Vagina (tissue), 2 donors: ENCODE results near the gene LYSMD2.

Experiments
- CTCF ChIP-seq, 3 experiments: fragments of 450-650 bp in 2 of 3; fragments of 200-600 bp in 1 of 3; sonication (generic) in 1 of 3; IDR thresholded peaks; one replicate each; pipeline ENCODE4 v1.5.1; 2017 to 2019; ENCODE audit warnings: antibody characterized with exemption in 3 of 3, mild to moderate bottlenecking in 2 of 3, moderate library complexity in 2 of 3
- POLR2A ChIP-seq, 2 donors: fragments of 450-650 bp; IDR thresholded peaks; one replicate each; pipeline ENCODE4 v1.6.1; 2017; ENCODE audit warnings: antibody characterized with exemption in 2 of 2, mild to moderate bottlenecking in 2 of 2, moderate library complexity in 2 of 2

DNA sequence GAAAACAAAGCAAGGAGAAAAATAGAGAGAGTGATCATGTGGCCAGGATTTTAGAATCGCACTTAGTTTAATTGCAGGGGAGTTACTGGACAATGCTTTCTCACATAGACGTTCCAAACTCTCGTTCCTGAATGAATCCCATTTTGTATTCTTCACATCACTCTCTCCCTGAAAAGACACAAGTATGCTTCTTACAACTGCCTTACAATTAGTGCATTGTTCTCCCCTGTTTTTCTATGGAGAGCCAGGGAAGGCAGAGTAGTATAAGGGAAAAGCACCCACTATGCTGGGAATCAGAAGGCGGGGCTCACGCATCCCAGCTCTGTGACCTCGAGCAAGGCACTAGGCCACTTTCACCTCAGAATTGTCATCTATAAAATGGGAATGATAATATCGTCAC is 28.3 kb upstream of the LYSMD2 start:
- TF ChIP-seq CTCF (IDR thresholded peaks at IDR 0.05) = no peak
- TF ChIP-seq POLR2A (IDR thresholded peaks at IDR 0.05) = no peak
